Stimulated activated CD8-positive, alpha-beta memory T cell treated with anti-CD3 and anti-CD28 coated beads, Interleukin-4, amount 100 ng/mL, for 24 hours (primary cell): ENCODE results near the gene PTPN22.
A peak's percentile ranks its signal among the peaks of the same experiment; 100 is the strongest.

Experiments used
- DNase-seq: peaks from one replicate; pipeline ENCODE4 v3.0.0-alpha.2; 2020; ENCODE audit warnings: low read depth

The PTPN22 gene

DNA sequence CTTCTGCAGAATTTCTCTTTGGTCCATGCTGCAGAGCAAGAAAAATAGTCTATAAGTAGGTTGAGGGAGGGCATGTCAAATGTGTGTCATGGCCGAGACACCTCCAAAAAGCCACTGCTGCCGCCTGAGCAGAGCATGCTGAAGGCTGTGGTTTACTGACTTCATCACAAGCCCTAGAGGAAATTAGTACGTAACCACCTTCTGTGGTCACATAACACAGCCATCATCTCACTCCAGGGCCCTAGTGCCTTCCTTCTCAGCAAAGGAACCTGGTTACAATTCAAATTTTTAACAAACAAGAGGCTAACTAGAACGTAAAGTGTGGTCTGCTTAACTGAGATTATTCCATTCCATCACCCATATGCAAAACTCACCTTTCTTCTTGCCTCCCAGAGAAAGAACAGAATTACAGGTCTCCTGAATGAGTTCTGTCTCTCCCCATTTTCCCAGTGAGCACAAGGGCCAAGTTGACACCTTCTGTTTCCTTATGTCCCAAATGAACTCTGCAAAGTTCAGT, at the start of gene PTPN22:
TSS of gene PTPN22 (minus strand) at position 116 of the 517 bp plus-strand sequence.
- DNase-seq: peak; percentile 60

DNA sequence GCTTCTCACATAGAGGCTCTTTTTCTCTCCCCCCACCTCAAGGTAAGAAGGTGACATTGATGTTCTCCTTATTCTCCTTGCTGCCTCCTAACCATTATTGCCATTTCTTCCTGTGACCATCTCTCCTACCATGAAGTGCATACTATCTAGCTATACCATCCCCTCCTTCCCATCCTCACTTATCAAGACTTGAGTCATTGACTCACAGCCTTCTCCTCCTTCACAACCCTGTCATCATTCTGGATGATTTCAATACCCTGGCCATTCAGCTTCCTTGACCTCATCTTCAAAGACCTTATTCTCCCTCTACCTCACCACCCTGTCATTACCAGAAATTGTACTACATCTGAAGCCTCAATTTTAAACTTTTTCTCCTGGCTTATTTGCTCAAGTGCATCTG, 46.7 kb upstream of the PTPN22 start:
- no peak for DNase-seq

DNA sequence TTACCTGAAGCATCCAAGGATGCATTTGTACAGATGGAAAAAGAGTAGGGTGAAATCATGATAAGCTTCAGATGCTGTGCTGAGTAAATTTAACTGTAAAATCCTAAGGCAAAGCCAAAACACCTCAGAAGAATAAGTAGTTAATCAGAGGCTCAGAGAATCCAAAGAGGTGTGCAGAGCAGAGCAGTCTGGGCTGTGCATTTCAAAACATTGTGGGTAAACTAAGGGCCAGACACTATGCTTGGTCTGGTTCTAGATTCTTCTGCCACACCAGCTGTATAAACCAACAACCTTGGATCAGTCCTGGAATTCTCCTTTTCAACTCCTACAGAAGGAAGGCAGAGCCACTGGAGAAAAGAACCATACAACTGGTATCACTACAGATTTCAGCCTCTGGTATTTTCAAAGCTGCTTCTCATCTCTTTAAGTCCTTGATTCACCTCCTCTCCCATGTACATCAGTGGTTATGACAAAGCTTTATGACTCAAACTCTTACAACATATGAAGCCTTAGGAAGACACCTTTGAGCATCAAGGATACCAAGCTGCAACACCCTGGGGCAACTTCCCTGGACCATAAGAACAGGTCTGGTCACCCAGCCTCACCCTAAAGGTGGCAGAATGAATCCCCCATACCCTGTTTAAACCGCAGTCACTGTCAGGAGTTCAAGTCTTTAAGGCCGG, 46.0 kb upstream of the PTPN22 start:
- DNase-seq: no peak

DNA sequence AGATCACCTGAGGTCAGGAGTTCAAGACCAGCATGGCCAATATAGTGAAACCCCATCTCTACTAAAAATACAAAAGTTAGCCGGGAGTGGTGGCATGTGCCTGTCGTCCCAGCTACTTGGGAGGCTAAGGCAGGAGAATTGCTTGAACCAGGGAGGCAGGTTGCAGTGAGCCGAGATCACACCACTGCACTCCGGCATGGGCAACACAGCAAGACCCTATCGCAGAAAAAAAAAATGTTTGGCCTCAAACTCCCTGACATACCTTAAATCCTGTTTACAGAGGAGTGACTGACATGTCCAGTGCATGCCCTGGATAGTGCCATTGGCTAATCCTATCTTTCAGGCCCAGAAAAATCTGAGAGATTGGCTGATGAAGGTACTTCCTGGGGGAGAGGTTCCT, 45.5 kb upstream of the PTPN22 start:
- DNase-seq: no peak

DNA sequence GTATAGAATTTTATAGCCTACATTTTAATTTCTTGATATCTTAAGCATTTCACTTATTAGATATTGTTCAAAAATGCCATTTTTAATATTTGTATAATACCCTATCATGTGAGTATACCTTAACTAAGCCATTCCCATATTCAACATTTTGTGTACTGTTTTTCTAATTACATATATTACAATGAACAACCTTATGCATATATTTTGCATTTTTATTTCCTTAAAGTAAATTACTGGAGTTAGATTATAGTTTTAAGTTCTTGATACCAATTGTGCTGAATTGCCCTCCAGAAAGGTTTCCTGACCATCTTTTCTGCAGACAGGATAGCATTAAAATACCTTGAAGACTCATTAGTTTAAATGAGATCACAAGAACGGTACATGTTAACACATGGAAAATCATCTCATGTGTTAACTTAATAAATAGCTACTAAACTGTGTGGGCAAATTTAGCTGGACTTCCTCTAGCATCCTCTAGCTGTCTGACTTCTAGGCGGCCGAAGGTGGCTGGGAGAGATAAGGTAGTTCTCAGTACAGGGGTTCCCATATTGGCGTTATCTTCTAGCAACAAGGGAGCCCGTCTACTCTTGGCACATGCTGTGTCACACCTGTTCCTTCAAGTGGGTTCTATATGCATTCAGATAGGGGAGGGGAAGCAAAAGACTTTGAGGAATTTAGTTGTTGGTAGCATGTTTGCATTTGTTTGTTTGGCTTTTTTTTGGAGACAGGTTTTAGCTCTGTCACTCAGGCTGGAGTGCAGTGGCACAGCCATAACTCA, 42.6 kb upstream of the PTPN22 start:
- no peak for DNase-seq

DNA sequence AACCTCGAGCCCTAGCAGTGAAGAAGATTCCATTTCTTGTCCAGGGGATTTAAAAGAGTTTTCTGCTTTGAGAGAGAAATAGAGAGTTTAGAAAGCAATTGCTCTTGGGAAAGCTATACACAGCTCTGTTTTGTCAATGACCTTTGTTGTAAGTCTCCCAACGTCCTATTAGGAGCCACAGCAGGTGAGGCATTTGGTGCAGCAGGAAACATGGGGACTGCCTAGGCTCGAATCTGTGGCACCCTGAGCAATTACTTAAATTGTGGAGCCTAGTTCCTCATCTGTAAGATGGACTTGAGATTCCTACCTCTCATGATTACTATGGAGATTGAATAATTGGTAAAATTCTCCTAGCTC, 41.8 kb upstream of the PTPN22 start:
- no peak for DNase-seq

DNA sequence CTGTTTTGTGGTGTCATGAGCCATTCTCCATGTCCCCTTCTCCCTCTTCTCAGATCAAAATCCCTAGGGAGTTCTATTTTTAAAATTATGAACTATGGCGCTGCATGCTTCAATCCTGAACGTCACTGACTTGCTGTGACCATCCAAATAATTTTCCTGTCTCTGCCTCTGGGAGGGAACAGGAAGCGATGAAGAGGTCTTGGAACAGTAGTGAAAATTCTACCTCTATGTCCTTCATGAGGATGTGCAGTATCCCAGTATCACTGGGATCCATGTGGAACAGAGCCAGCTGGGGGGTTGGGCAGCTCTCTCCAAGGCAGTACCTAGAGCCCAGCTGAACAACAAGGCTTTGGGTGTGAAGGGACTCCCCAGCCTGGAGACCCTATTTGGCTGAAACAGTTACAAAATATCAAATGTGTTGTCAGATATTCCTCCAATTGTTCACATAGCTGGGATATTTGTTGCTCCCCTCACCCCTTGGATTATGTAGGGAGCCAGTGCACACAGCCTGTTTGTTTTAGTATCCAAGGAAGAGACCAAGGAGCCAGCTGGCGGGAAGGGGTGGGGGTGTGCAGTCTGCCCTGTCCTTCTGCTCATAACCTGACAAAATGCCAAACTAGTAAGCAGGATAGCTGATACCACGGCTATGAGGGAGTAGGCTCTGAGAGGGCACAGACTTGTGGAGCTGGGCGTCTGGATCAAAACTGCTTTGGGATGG, 41.2 kb upstream of the PTPN22 start:
- no peak for DNase-seq

DNA sequence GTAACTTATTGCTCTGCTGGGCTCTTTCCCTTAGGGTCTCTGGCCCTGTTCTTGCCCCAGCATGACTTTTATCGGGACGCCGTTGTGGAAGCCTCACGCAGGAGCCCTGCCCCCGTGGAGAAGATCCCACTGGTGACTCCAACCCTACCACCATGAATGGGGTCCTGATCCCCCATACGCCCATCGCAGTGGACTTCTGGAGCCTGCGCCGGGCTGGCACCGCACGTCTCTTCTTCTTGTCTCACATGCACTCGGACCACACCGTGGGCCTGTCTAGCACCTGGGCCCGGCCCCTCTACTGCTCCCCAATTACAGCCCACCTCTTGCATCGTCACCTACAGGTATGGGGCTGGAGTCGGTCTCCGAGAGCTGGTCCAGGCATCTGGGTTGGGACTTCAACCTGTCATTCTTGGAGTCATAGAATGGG, 33.9 kb upstream of the PTPN22 start:
- DNase-seq: peak; percentile 15

DNA sequence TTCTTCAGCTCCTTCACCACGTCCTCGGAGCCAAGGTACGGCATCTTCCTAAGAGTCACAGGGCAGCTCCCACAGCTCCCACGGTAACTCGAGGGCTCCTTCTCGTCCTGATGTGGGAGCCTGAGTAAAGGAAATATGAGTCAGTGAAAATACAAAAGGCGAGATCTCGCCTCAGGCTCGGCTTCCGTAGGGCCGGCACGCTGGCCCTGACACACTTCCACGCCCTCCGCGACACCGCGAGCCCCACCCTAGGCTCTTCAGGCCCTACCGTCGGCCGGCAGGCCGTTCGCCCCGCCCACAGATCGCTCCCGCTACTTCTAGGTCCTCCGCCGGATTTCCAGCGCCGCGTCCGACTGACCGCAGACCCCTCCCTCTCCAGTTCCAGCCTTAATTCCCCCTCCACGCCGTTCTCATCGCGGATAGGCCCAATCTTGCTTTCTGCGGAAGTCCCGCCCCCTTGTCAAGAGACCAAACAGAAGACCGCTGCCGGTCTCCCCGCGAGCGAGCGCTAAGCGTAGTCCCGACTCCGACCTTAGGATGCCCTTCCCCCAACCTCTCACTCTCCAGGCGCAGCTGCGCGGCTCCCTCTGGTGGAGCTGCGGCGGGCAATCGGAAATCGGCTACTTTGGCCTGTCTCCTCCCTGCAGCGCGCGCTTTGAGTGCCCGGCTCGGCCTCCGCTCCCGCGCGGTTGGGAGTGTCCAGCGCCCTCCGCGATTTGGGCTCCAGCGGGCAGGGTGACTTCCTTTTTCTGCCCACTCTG, 33.3 kb upstream of the PTPN22 start, which contains the start of the genes AP4B1 and DCLRE1B:
TSS of gene AP4B1 (minus strand) at position 126 of the 761 bp plus-strand sequence. CDS start at position 44, 82 bp downstream.
TSS of gene DCLRE1B (plus strand) at position 653 of the 761 bp plus-strand sequence. CDS start 261 bp downstream, outside the sequence.
- peak; percentile 97 for DNase-seq

DNA sequence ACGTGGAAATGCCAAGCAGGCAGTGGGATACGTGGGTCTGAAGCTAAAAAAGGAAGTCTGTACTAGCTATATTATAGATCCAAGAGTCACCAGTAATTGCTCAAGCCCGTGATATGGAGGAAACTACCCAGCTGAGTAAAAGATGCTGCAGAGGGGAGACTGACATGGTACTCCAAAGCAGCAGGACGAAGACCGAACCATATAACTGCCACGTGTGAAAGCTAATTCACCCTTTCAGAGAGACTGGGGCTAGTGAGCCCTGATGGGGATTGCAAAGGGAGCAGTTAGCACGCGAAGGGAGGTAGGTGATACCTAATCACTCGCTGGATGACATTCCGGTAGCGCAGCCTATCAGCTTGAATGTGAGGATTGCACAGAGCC, 32.8 kb upstream of the PTPN22 start:
- no peak for DNase-seq

DNA sequence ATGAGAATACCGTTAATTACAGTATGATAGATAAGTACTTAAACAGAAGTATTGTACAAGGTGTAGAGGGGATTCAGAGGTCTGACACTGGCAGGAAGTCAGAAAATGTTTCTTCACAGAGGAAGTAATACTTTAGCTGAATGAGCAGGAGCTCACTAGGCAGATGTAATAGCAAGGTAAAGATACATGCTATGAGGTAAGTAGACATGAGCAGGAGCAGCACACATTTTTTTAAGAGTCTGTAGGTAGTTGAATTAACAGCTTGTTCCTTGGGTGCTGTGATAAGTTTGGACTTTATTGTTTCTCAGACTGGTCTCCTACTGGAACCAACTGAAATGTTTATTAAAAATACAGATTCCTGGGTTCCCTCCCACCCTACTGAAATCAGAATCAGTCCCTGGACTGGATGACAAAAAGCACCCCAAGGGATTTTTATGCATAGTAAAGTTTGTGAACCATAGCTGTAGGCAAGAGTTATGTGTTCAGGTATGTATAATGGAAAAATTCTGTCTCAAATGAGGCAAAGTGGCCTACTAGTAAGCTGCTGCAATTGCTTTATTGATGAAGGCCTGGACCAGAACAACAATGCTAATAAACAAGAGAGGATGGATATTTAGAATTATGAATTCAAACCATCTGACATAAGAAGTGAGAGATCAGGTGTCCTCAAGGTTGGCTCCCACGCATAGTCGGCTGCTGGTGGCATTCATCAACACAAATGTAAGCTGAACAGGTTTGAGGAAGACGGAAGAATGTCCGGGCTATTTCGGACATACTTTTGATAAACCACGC, 32.2 kb upstream of the PTPN22 start:
- DNase-seq: no peak

DNA sequence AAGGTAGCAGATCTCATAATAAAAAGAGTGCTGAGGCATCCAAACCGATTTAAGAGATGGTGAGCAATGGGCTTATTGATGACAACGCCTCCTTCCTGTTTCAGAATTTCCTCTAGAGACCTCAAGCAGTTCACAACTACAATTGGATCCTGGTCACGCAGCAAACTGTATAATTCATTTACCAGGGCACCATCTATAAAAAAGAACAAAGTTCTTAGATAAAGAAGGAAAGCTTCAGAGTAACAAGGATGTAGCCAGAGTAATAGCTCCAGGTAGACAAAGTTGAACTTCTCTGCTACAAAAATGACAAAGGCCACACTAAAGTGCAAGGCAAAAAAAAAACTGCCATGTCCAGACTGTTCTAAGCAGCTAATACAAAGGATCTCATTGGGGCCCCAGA, 29.7 kb upstream of the PTPN22 start:
- no peak for DNase-seq

DNA sequence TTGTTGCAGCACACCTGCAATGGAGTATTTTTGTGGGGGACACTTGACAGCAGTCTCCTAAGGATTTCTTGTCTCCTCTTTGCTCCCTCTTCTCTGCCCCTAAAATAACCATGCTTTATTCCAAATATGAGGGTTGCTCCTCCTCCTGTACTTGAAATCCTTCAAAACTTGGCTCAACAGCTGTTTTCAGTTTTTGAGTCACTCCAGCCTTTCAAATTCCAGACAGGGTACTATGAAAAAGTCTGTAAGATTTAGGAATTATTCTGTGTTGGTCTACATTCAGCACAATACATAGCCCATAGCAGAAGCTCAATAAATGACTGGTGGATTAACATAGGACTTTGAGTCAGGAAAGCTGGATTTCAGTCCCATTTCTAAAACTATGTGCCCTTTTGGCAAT, 27.6 kb upstream of the PTPN22 start:
- no peak for DNase-seq

DNA sequence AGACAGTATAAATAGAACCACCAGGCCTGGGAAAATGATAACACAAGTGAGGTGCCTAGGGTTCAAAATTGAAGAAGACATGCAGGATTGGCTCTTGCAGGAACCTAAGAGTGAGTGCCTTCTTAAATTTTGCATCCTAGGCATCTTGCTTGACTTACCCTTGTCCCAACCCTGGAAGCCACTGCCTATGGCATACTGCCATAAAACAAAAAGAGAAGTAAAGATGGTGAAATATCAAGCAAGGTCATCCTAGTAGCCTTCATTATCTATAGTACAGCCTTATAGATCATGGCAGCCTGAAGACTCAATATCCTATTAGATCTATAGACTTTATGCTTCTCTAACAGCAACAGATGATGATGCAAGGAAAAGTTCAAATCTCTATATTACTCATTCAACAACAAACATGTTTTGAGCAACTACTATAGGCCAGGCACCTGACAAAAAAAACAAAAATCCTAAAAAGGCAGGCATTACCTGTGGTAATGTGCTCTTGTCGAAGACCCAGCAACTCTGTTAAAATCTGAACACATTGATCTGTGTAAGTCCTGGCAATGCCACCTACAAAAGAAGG, 26.8 kb upstream of the PTPN22 start:
- no peak for DNase-seq

DNA sequence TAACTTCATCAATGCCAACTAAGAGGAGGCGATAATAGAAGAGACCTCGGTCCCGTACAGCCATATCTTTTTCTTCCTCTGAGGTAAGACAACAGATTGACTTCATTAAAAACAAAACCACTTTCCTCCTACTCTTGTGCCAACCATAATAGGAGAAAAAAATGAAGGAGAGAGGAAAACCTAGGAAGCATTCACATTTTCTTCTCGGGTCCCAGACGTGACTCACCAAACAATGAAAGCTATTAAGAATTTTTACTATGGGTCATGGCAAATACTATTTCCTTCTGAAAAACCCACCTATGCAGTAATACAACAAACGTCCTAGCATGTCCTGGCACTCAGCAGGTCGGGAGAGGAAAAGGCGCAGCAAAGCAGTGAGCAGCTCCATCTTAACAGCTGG, 24.4 kb upstream of the PTPN22 start:
- no peak for DNase-seq

DNA sequence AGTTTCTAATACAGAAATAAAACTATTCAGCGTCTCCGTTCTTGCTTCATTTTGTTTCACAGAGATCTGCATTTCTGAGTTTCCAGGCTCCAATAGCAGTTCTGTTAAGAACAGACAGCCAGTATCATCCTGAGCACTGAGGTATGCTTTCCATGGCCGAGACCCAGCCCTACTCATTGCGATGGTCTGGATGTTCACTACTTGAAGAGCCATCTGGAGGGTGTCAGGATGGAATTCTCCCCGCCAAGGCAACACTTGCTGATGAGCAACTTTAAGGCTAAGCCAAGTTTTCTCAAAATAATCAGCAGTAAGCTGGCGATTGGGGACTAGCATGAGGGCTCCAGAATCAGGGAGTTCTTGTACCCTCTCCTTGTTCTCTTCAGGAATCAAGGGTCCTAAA, 23.6 kb upstream of the PTPN22 start:
- DNase-seq: no peak

DNA sequence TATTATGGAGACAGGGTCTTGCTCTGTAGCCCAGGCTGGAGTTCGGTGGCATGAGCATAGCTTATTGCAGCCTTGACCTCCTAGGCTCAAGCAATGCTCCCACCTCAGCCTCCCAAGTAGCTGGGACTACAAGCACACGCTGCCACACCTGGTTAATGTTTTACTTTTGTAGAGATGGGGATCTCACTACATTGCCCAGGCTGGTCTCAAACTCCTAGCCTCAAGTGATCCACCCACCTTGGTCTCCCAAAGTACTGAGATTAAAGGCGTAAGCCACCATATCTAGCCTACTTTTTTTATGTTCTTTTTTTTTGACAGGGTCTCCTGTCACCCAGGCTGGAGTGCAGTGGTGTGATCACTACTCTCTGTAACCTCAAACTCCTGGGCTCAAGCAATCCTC, 21.8 kb upstream of the PTPN22 start:
- DNase-seq: no peak

DNA sequence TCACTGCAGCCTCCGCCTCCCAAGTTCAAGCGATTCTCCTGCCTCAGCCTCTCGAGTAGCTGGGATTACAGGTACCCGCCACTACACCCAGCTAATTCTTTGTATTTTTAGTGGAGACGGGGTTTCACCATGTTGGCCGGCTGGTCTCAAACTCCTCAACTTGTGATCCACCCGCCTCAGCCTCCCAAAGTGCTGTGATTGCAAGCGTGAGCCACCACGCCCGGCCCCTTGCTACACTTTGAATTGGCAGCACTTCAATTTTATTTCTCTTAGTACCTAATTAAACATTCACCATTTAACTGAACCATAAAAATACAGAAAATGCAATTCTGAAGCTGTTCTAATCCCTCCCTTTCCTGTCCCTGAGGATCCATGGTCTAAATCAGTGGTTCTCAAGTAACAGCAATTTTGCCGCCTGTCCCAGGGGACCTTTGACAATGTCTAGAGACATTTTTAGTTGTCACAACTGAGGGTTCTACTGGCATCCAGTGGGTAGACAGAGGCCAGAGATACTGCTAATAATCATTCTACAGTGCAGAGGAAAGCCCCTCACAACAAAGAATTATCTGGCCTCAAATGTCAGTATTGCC, 20.2 kb upstream of the PTPN22 start:
- no peak for DNase-seq

DNA sequence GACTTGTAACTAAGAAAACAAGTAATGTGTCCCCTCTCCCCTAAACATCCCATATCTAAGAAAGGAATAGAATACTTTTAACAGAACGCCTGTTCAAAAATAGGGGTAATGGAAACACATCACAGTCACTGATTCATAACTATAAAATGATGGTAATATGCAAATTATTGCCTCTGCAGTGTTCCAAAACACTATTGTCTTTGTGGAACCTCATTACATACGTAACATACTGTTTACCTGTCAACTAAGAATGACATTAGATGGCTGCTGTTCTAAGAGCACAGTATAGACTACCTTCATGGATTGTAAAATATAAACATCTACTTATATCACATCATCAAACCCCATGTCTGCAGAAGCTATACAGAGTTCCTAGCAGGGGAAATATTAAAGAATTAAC, 19.3 kb upstream of the PTPN22 start:
- DNase-seq: no peak
